Neural crest cell (in vitro differentiated cells): Measurements from ENCODE around the gene CCDC34. TPM values are rescaled to one million over a fixed set of nuclear protein-coding genes. Genes with fewer than 3 reads are reported as not detected.

ENCODE experiments used
- DNase-seq: peaks from one replicate; pipeline ENCODE4 v3.0.0; 2021; ENCODE audit warnings: low read depth, mixed read lengths, low spot score
- H3K27ac Mint-ChIP-seq: one replicate; pipeline ENCODE4 v1.8.0; 2021; ENCODE audit warnings: mild to moderate bottlenecking, mixed read lengths; ENCODE audit not compliant: unreplicated experiment
- H3K27me3 Mint-ChIP-seq: 2 replicates; pipeline ENCODE4 v1.8.0; 2021; ENCODE audit warnings: low read depth, mild to moderate bottlenecking, mixed read lengths
- H3K36me3 Mint-ChIP-seq: 2 replicates; pipeline ENCODE4 v1.8.0; 2021; ENCODE audit warnings: low read depth, mild to moderate bottlenecking, mixed read lengths
- H3K4me1 Mint-ChIP-seq: 2 replicates; pipeline ENCODE4 v1.8.0; 2021; ENCODE audit warnings: mixed read lengths
- H3K4me3 Mint-ChIP-seq: one replicate; pipeline ENCODE4 v1.8.0; 2021; ENCODE audit warnings: mild to moderate bottlenecking, mixed read lengths
- H3K9me3 Mint-ChIP-seq: 2 replicates; pipeline ENCODE4 v1.8.0; 2021; ENCODE audit warnings: mixed read lengths
- total RNA-seq: library from RNA; stranded (reverse); gene quantifications from 2 replicates; pipeline ENCODE4 v1.2.1, GENCODE V29; 2021
- TF ChIP-seq, protein P1 (sequence below): fragments of 200-600 bp; sonication (generic); conservative IDR thresholded peaks from 2 replicates; pipeline ENCODE4 v1.5.0; 2021; ENCODE audit warnings: antibody characterized with exemption, mild to moderate bottlenecking

CCDC34 gene
- total RNA-seq, 1 donor from 2014 or later = 38.6 TPM

DNA sequence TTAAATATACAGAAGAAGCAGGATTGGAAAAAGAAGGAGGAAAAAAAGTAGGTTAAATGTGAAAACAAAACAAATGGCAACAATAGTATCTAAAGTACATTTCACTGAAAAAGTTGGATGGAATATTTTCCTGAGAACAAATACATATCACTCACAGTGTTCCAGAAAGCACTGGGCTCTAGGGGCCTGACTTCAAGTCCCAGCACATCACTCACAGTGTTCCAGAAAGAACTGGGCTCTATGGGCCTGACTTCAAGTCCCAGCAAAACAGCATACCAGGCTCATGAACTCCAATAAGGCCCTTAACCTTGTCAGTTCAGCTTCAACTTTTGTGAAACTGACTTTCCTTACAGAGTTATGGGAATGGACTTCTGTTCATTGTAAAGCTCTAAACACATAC lies 46.0 kb upstream of the CCDC34 start:
- Mint-ChIP-seq H3K4me1 (peaks cover 7% of the 10 kb centered on the region), H3K27ac (no peak overlapping the region), H3K9me3 (no peaks in the 10 kb centered on the region), H3K4me3 (no peak overlapping the region), H3K27me3 (no peaks in the 10 kb centered on the region), H3K36me3 (no peaks in the 10 kb centered on the region)
- DNase-seq = no peak
- TF ChIP-seq, protein P1, sequence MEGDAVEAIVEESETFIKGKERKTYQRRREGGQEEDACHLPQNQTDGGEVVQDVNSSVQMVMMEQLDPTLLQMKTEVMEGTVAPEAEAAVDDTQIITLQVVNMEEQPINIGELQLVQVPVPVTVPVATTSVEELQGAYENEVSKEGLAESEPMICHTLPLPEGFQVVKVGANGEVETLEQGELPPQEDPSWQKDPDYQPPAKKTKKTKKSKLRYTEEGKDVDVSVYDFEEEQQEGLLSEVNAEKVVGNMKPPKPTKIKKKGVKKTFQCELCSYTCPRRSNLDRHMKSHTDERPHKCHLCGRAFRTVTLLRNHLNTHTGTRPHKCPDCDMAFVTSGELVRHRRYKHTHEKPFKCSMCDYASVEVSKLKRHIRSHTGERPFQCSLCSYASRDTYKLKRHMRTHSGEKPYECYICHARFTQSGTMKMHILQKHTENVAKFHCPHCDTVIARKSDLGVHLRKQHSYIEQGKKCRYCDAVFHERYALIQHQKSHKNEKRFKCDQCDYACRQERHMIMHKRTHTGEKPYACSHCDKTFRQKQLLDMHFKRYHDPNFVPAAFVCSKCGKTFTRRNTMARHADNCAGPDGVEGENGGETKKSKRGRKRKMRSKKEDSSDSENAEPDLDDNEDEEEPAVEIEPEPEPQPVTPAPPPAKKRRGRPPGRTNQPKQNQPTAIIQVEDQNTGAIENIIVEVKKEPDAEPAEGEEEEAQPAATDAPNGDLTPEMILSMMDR = no peak

DNA sequence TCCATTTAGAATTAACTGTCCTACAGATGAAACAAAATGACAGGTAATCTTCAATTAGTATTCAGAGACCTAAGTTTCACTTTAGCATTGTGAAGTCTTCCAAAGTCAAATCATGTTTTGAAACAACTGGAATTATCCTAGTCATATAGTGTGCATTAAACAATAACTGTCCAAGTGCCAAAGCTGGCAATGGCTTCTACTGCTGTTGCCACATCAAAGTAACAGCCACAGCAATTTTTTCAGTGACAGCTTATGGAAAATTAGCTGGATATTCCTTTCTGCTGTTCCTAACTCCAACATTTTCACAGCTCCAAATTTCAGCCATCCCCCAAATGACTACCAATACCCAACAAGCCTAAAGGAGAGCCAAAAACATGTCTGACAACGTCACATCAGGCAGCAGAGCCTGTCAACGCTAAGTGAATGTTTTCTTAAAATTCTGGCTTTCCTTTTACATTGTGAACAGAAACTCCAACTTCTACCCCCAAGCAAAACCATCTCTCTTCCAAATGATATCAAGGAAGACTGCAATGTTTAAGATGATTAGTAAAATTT lies 45.3 kb upstream of the CCDC34 start:
- H3K27me3 Mint-ChIP-seq = no peaks in the 10 kb centered on the region
- DNase-seq = no peak
- H3K4me3 Mint-ChIP-seq = no peak overlapping the region
- peaks cover 7% of the 10 kb centered on the region for H3K4me1 Mint-ChIP-seq
- H3K27ac Mint-ChIP-seq = no peak overlapping the region
- H3K9me3 Mint-ChIP-seq = no peaks in the 10 kb centered on the region
- H3K36me3 Mint-ChIP-seq = no peaks in the 10 kb centered on the region
- TF ChIP-seq, protein P1 = no peak

DNA sequence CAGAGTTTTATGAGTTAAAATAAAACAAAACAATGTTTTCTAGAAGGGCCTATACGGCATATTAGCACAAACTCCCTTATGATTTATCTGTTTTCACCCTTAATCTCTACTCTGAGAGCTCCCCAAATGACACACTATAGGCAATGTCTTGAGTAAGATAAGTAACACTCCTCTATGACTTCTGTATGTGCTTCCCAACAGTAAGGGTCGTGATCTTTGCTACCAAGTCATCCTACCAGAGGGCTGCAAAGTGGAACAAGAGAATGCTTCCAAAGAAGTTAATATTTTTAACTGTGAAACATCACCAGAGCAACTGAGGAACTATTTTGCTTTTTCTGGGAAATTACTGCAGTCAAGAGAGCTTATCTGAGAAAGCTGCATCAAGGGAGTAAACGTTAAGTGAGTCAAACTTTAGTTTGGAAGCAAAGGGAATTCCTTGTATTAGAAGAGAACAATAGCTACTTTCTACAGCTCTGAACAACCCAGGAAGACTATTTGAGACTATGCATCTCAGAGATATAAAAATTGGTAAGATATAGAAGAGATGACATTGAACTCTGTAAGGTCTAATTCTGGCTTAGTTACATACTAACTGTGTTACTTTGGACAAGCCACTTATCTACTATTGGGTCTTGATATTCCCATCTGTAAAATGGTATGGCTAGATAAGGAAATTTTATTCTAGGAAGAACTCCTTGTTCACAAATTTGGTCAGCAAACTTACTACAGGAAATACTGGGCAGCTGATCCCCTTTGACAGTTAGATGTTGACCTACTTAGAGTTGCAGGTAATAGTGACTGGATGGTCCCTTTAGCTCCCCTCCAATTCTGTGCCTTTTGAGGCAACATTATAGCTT lies 43.7 kb upstream of the CCDC34 start:
- Mint-ChIP-seq H3K27me3 (no peaks in the 10 kb centered on the region), H3K27ac (no peak overlapping the region), H3K36me3 (peaks cover 5% of the 10 kb centered on the region), H3K4me3 (no peak overlapping the region), H3K4me1 (peaks cover 7% of the 10 kb centered on the region), H3K9me3 (no peaks in the 10 kb centered on the region)
- DNase-seq = no peak
- TF ChIP-seq, protein P1 = no peak

DNA sequence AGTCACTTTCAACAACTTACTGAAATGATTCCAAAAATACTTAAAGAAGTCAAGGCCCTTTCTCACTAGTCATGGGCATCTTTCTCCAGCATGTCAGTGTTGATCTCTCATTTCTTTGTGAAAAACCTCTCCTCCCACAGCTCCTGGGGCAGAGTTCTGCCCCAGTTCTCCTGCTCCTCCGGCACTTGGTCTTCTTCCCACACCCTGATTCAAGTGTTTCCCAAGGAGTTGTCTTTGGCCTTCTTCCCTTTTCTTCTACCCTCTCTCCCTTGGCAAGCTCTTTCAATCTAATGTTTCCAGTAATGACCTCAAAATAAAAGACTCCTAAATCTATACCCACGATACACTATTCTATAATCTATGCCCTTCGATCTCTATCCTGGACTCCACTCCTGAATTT lies 42.1 kb upstream of the CCDC34 start:
- no peaks in the 10 kb centered on the region for H3K9me3 Mint-ChIP-seq
- no peak overlapping the region for H3K4me3 Mint-ChIP-seq
- no peak for DNase-seq
- TF ChIP-seq, protein P1 = no peak
- peaks cover 7% of the 10 kb centered on the region for H3K36me3 Mint-ChIP-seq
- H3K27me3 Mint-ChIP-seq = no peaks in the 10 kb centered on the region
- H3K27ac Mint-ChIP-seq = no peak overlapping the region
- H3K4me1 Mint-ChIP-seq = peaks cover 7% of the 10 kb centered on the region

DNA sequence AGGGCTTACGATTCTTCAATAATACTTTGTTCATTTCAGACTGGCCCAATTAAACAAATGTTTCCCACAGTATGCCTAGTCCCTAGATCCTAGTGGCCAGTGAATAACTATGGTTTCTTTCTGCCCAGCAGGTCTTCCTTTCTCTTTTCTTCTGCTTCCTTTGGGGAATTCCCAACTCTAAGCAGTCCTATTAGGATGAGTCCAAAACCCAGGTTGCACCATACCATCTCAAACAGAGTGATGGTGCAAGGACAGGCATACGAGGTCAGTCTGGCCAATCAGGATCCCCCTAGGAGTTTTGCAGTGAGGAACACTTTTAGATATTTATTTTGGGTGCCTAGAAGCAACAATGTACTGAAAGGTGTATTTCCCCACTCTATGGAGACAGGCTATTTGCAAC lies 41.4 kb upstream of the CCDC34 start:
- TF ChIP-seq, protein P1 = no peak
- Mint-ChIP-seq H3K9me3 (no peaks in the 10 kb centered on the region), H3K4me1 (peaks cover 7% of the 10 kb centered on the region), H3K36me3 (peaks cover 7% of the 10 kb centered on the region), H3K4me3 (no peak overlapping the region), H3K27me3 (no peaks in the 10 kb centered on the region), H3K27ac (no peak overlapping the region)
- no peak for DNase-seq
